Cerebellar nuclear complex (tissue), 1 donor: Measurements from ENCODE around the gene P2RY4.
"Not testable (repeated sequence)": the region's sequence is repeated elsewhere in the genome, so short reads cannot be mapped to it uniquely, and the experiment has no call there.

Experiments used
- DNase-seq, 2 experiments: peaks; one replicate each; lab custom pipeline; 2025; lab: John Stamatoyannopoulos, UW

The P2RY4 gene

DNA sequence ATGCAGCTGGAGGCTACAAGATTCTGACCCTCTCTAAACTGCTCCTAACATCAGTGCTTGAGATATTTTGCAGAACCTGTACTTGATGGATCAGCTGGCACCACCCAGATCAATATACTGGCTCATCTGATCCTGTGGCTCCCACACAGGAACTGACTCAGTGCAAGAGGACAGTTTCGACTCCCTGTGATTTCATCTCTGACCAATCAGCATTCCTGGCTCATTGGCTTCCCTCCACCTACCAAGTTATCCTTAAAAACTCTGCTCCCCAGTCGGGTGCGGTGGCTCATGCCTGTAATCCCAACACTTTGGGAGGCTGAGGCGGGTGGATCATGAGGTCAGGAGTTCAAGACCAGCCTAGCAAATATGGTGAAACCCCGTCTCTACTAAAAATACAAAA lies 16.4 kb downstream of the P2RY4 start:
- not testable (repeated sequence) for DNase-seq

- DNase-seq = no peak
Measured at GRCh38 chrX:70241501-70241900, 18.5 kb downstream of the P2RY4 start.

DNA sequence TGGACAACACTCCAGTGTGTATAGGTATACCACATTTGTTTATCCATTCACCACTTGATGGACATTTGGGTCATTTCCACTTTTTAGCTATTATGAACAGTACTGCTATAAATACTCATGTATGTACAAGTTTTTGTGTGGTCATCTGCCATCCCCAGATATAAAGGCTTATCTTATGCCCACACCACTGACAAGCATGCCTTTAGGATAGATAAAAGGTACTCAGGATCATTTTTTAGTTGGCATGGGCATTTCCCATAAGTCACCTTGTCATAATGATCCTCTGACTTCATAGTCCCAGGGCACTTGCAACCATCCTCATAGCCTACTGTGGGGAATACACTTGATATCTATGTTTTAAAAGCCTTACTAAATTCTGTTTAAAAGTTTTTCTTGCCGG lies 19.3 kb downstream of the P2RY4 start:
- no peak for DNase-seq

- DNase-seq = no peak
Measured at GRCh38 chrX:70234355-70234754, 25.6 kb downstream of the P2RY4 start, which contains the start of gene AWAT1. AWAT1 (plus strand) TSS chrX:70234655; CDS start chrX:70234696, 41 bp downstream.

- DNase-seq = no peak
Measured at GRCh38 chrX:70231666-70232065, 28.3 kb downstream of the P2RY4 start.

DNA sequence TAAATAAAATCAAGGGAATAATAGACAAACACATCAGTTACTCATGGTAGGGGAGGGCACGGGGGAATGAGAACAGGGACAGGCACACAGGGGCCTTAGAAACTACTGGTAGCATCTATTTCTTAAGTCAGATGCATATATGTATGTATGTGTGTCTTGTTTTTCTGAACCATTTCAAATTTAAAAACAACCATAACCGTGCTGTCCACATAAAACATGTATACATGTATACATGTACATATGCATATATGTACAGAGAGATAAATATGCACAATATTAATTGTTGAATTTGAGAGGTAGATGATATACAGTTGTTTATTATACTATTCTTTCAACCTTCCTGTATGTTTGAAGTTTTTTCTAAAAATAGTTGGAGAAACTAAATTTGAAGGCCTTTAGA lies 33.3 kb downstream of the P2RY4 start:
- DNase-seq = no peak

DNA sequence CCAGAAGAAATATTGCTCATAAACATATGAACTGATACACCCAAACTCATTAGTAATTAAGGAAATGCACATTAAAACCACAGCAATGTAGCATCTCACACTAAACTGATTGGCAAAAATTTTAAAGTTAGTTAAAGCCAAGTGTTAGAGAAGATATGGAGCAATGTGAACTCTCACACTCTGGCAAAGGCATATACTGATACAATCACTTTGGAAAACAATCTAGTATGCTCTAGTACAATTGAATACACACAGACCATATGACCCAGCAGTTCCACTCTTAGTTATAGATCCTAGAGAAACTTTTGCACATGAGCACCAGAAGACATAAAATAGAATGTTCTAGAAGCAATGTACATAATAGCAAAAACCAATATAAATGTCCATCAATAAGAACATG lies 34.0 kb downstream of the P2RY4 start:
- no peak for DNase-seq

- no peak for DNase-seq
Measured at GRCh38 chrX:70219938-70220764, 39.9 kb downstream of the P2RY4 start.

- not testable (repeated sequence) for DNase-seq
Measured at GRCh38 chrX:70209570-70209969, 50.4 kb downstream of the P2RY4 start.

GRCh38 chrX:70208479-70208878 lies 51.5 kb downstream of the P2RY4 start:
- no peak for DNase-seq
